Measurements from ENCODE around the gene CRIP2. TPM values are rescaled to one million over a fixed set of nuclear protein-coding genes. Genes with fewer than 3 reads are reported as not detected.

CRIP2 gene
- polyA plus RNA-seq, 1 experiment, result 19.5 TPM

- CTCF ChIA-PET, result interaction anchor here (2.0 to 4.2 kb wide), 4 partner anchors 7 to 116 kb away, joined by 8 to 84 read pairs (median 34); no protein-coding TSS in a partner anchor
- no peaks in the 10 kb centered on the region for H3K36me3 ChIP-seq (ENCODE audit: control insufficient read depth, insufficient read depth, low read length)
- H3K4me3 ChIP-seq (ENCODE audit: low read depth, low read length), result no peak overlapping the region
- DNase-seq (ENCODE audit: low read depth), result no peak
- TF ChIP-seq, protein P1, sequence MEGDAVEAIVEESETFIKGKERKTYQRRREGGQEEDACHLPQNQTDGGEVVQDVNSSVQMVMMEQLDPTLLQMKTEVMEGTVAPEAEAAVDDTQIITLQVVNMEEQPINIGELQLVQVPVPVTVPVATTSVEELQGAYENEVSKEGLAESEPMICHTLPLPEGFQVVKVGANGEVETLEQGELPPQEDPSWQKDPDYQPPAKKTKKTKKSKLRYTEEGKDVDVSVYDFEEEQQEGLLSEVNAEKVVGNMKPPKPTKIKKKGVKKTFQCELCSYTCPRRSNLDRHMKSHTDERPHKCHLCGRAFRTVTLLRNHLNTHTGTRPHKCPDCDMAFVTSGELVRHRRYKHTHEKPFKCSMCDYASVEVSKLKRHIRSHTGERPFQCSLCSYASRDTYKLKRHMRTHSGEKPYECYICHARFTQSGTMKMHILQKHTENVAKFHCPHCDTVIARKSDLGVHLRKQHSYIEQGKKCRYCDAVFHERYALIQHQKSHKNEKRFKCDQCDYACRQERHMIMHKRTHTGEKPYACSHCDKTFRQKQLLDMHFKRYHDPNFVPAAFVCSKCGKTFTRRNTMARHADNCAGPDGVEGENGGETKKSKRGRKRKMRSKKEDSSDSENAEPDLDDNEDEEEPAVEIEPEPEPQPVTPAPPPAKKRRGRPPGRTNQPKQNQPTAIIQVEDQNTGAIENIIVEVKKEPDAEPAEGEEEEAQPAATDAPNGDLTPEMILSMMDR (IDR thresholded peaks at IDR 0.05; ENCODE audit: insufficient read depth, low read depth, low read length), result no peak
- H3K27me3 ChIP-seq (ENCODE audit: control insufficient read depth, insufficient read depth, low read length), result peaks cover 6% of the 10 kb centered on the region; the same call in 1 of the 2 replicates
- POLR2A ChIA-PET, result no interaction called here
Observed at GRCh38 chr14:105487986-105488777, 13.6 kb downstream of the CRIP2 start.

- Histone ChIP-seq H3K36me3 (ENCODE audit: control insufficient read depth, insufficient read depth, low read length) (no peaks in the 10 kb centered on the region; the same call in 1 of the 2 replicates), H3K4me3 (ENCODE audit: low read depth, low read length) (no peak overlapping the region), H3K27me3 (ENCODE audit: control insufficient read depth, insufficient read depth, low read length) (peaks cover 6% of the 10 kb centered on the region; the same call in 1 of the 2 replicates)
- CTCF ChIA-PET, result interaction anchor here (0.5 to 4.2 kb wide), 23 partner anchors 8 to 626 kb away, joined by 3 to 84 read pairs (median 5); partner anchors contain the start of gene TMEM121
- TF ChIP-seq, protein P1 (IDR thresholded peaks at IDR 0.05; ENCODE audit: insufficient read depth, low read depth, low read length), result no peak
- DNase-seq (ENCODE audit: low read depth), result no peak
- POLR2A ChIA-PET, result no interaction called here
Observed at GRCh38 chr14:105488781-105489541, 14.3 kb downstream of the CRIP2 start.

GRCh38 chr14:105489542-105490266 is 15.1 kb downstream of the CRIP2 start:
- ChIA-PET CTCF (interaction anchor here (0.5 to 4.2 kb wide), 26 partner anchors 8 to 627 kb away, joined by 3 to 84 read pairs (median 5); partner anchors contain the start of gene TMEM121), POLR2A (interaction anchor here (0.7 kb wide), 1 partner anchor 350 kb away, joined by 9 read pairs; no protein-coding TSS in a partner anchor)
- H3K36me3 ChIP-seq (ENCODE audit: control insufficient read depth, insufficient read depth, low read length), result no peaks in the 10 kb centered on the region; the same call in 1 of the 2 replicates
- peak overlapping the region; percentile 74 for H3K4me3 ChIP-seq (ENCODE audit: low read depth, low read length)
- TF ChIP-seq, protein P1 (IDR thresholded peaks at IDR 0.05; ENCODE audit: insufficient read depth, low read depth, low read length), result peak; percentile 75
- DNase-seq (ENCODE audit: low read depth), result no peak
- peaks cover 6% of the 10 kb centered on the region; the same call in 1 of the 2 replicates for H3K27me3 ChIP-seq (ENCODE audit: control insufficient read depth, insufficient read depth, low read length)

GRCh38 chr14:105490267-105490571 is 15.6 kb downstream of the CRIP2 start:
- H3K4me3 ChIP-seq (ENCODE audit: low read depth, low read length), result peak overlapping the region; percentile 74
- no peaks in the 10 kb centered on the region; the same call in 1 of the 2 replicates for H3K36me3 ChIP-seq (ENCODE audit: control insufficient read depth, insufficient read depth, low read length)
- no peak for DNase-seq (ENCODE audit: low read depth)
- ChIA-PET CTCF (interaction anchor here (0.6 to 4.2 kb wide), 23 partner anchors 9 to 400 kb away, joined by 3 to 84 read pairs (median 5); no protein-coding TSS in a partner anchor), POLR2A (no interaction called here)
- TF ChIP-seq, protein P1 (IDR thresholded peaks at IDR 0.05; ENCODE audit: insufficient read depth, low read depth, low read length), result no peak
- peaks cover 6% of the 10 kb centered on the region; the same call in 1 of the 2 replicates for H3K27me3 ChIP-seq (ENCODE audit: control insufficient read depth, insufficient read depth, low read length)
